Measurements from ENCODE around the gene TOB1. TPM values are rescaled to one million over a fixed set of nuclear protein-coding genes. Genes with fewer than 3 reads are reported as not detected.
"Not testable (repeated sequence)": the region's sequence is repeated elsewhere in the genome, so short reads cannot be mapped to it uniquely, and the experiment has no call there.

Gene TOB1
- total RNA-seq, 1 donor from 2014 or later: 43.9 TPM

- TF ChIP-seq CTCF (IDR thresholded peaks at IDR 0.05; ENCODE audit: unreplicated experiment): no peak
- Mint-ChIP-seq H3K9me3 (ENCODE audit: low read depth) (no peaks in the 10 kb centered on the region), H3K36me3 (ENCODE audit: insufficient read depth) (peaks cover 14% of the 10 kb centered on the region), H3K4me1 (ENCODE audit: low read depth) (peaks cover 26% of the 10 kb centered on the region), H3K4me3 (ENCODE audit: low read depth) (no peak overlapping the region), H3K27me3 (no peaks in the 10 kb centered on the region), H3K27ac (no peak overlapping the region)
- DNase-seq (ENCODE audit: low spot score, unreplicated experiment): no peak
Measured at GRCh38 chr17:50861822-50862528, 4.2 kb downstream of the TOB1 start.

- no peak for TF ChIP-seq CTCF (IDR thresholded peaks at IDR 0.05; ENCODE audit: unreplicated experiment)
- Mint-ChIP-seq H3K36me3 (ENCODE audit: insufficient read depth) (peaks cover 14% of the 10 kb centered on the region), H3K4me3 (ENCODE audit: low read depth) (no peak overlapping the region), H3K9me3 (ENCODE audit: low read depth) (no peaks in the 10 kb centered on the region), H3K27ac (peak overlapping the region; percentile 1), H3K27me3 (no peaks in the 10 kb centered on the region), H3K4me1 (ENCODE audit: low read depth) (peaks cover 26% of the 10 kb centered on the region)
- DNase-seq (ENCODE audit: low spot score, unreplicated experiment): no peak
Measured at GRCh38 chr17:50861334-50861676, 4.8 kb downstream of the TOB1 start.

GRCh38 chr17:50859727-50860126, 6.4 kb downstream of the TOB1 start:
- not testable (repeated sequence) for H3K27me3 Mint-ChIP-seq; H3K9me3 Mint-ChIP-seq (ENCODE audit: low read depth); H3K4me3 Mint-ChIP-seq (ENCODE audit: low read depth); DNase-seq (ENCODE audit: low spot score, unreplicated experiment); H3K27ac Mint-ChIP-seq
- Mint-ChIP-seq H3K4me1 (ENCODE audit: low read depth) (peaks cover 32% of the 10 kb centered on the region), H3K36me3 (ENCODE audit: insufficient read depth) (peaks cover 14% of the 10 kb centered on the region)

GRCh38 chr17:50858486-50859225, 7.5 kb downstream of the TOB1 start:
- DNase-seq (ENCODE audit: low spot score, unreplicated experiment): no peak
- Mint-ChIP-seq H3K9me3 (ENCODE audit: low read depth) (no peaks in the 10 kb centered on the region), H3K27me3 (no peaks in the 10 kb centered on the region), H3K36me3 (ENCODE audit: insufficient read depth) (peaks cover 14% of the 10 kb centered on the region), H3K27ac (no peak overlapping the region), H3K4me3 (ENCODE audit: low read depth) (no peak overlapping the region), H3K4me1 (ENCODE audit: low read depth) (peaks cover 30% of the 10 kb centered on the region)
- no peak for TF ChIP-seq CTCF (IDR thresholded peaks at IDR 0.05; ENCODE audit: unreplicated experiment)

- no peak overlapping the region for H3K27ac Mint-ChIP-seq
- no peak for DNase-seq (ENCODE audit: low spot score, unreplicated experiment)
- H3K9me3 Mint-ChIP-seq (ENCODE audit: low read depth): no peaks in the 10 kb centered on the region
- H3K4me3 Mint-ChIP-seq (ENCODE audit: low read depth): no peak overlapping the region
- peaks cover 29% of the 10 kb centered on the region for H3K4me1 Mint-ChIP-seq (ENCODE audit: low read depth)
- no peak for TF ChIP-seq CTCF (IDR thresholded peaks at IDR 0.05; ENCODE audit: unreplicated experiment)
- no peaks in the 10 kb centered on the region for H3K27me3 Mint-ChIP-seq
- peaks cover 3% of the 10 kb centered on the region for H3K36me3 Mint-ChIP-seq (ENCODE audit: insufficient read depth)
Measured at GRCh38 chr17:50856431-50856830, 9.7 kb downstream of the TOB1 start.

Data from progenitor cell of endocrine pancreas (in vitro differentiated cells).